ENCODE data around the gene LITAF. TPM values are rescaled to one million over a fixed set of nuclear protein-coding genes. Genes with fewer than 3 reads are reported as not detected.

The LITAF gene
- total and polyA plus RNA-seq, 2 of the 4 experiments (the other 2 are of a cell fraction): 113 to 206 TPM

DNA sequence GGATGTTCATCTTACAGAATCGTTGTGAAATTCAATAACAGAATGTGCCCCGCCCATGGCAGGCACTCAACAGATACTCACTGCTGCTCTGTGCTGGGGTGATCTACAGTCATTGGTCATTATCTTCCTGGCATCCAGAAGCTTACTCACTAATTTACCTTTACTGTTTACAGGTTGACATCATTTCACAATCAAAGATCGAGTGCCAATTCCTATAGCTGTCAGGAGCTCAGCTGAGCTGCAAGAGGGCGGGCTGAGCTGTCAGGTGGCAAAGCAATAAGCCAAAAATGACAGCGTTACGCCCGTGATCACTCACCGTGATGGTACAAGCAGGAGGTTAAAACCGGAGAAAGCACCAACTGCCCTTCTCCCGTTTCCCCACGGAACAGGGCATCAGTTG is 51.2 kb downstream of the LITAF start:
- H2BK120ac ChIP-seq (ENCODE audit: low read depth, low read length): no peak overlapping the region
- H3K56ac ChIP-seq (ENCODE audit: extremely low read depth, insufficient read depth, low read length): no peak overlapping the region
- no peak overlapping the region for H4K8ac ChIP-seq (ENCODE audit: low read depth in 2 of 2, low read length in 2 of 2)
- DNase-seq (no peak), ATAC-seq (ENCODE audit: low read depth) (no peak)
- TF ChIP-seq CEBPB (IDR thresholded peaks at IDR 0.05; ENCODE audit: low read depth, low read length) (peak; percentile 19; the same call in 1 of the 2 replicates), POLR2A (IDR thresholded peaks at IDR 0.05; ENCODE audit: low read depth, low read length) (no peak)
- H4K20me1 ChIP-seq (ENCODE audit: insufficient read depth, low read length): no peaks in the 10 kb centered on the region
- no peak overlapping the region for H4K5ac ChIP-seq (ENCODE audit: low read depth, low read length)
- no peak overlapping the region for H2BK5ac ChIP-seq (ENCODE audit: low read depth, low read length, poor library complexity, severe bottlenecking)
- H3K9me3 ChIP-seq (ENCODE audit: control insufficient read depth, insufficient read depth, low read length): no peaks in the 10 kb centered on the region
- no TSS peak for BruUV-seq (replicated peaks)
- H3K23ac ChIP-seq (ENCODE audit: low read depth, low read length): no peak overlapping the region
- H4K91ac ChIP-seq (ENCODE audit: insufficient read depth, low read depth, low read length): no peak overlapping the region
- no peaks in the 10 kb centered on the region for H3K36me3 ChIP-seq (ENCODE audit: control insufficient read depth, insufficient read depth, low read length)
- no peaks in the 10 kb centered on the region for H3K79me1 ChIP-seq (ENCODE audit: low read depth in 1 of 2, low read length in 2 of 2)
- WGBS, 2 experiments (ENCODE audit: extremely low coverage in 2 of 2, insufficient read length in 1 of 2): 85% methylated on average over 9 of the region's 11 CpGs; no CpG with 5 or more reads in 1 of the 2 experiments
- peak overlapping the region; percentile 23; the same call in 1 of the 2 replicates for H2AK5ac ChIP-seq (ENCODE audit: low read depth, low read length)
- no peak overlapping the region for H3K9ac ChIP-seq (ENCODE audit: low read depth, low read length)
- H2BK20ac ChIP-seq (ENCODE audit: low read depth, low read length): no peak overlapping the region
- H2AK9ac ChIP-seq (replicated peaks; ENCODE audit: low read depth, low read length, poor library complexity): no peak overlapping the region
- no peak overlapping the region for H3K27ac ChIP-seq (ENCODE audit: insufficient read depth, low read length)
- H3K9me1 ChIP-seq (ENCODE audit: insufficient read depth, low read length): no peaks in the 10 kb centered on the region
- peaks cover 5% of the 10 kb centered on the region; the same call in 1 of the 2 replicates for H3K4me1 ChIP-seq (ENCODE audit: control insufficient read depth, insufficient read depth, low read length)
- intact Hi-C loops (cut with micrococcal nuclease) (no loop called here), in situ Hi-C loops (cut with MboI; ENCODE audit: low sequenced_read_pairs) (loop anchor here (25.0 kb wide), 1 partner anchor 573 kb away; no protein-coding TSS in a partner anchor), dilution Hi-C loops (cut with HindIII; ENCODE audit: low sequenced_read_pairs, unreplicated experiment) (no loop called here)
- H3K27me3 ChIP-seq (ENCODE audit: control insufficient read depth, insufficient read depth, low read length): no peaks in the 10 kb centered on the region
- no peak overlapping the region for H3K14ac ChIP-seq (replicated peaks; ENCODE audit: low read depth, low read length)
- POLR2A ChIA-PET (ENCODE audit: unreplicated experiment): no interaction called here
- no peak overlapping the region for H3K4me3 ChIP-seq (ENCODE audit: insufficient read depth, low read depth, low read length)
- no peak overlapping the region for H3K18ac ChIP-seq (ENCODE audit: low read depth, low read length)
- no peak overlapping the region for H3K4me2 ChIP-seq (ENCODE audit: low read depth, low read length)
- CTCF ChIA-PET: interaction anchor here (1.5 kb wide), 1 partner anchor 105 kb away, joined by 7 read pairs; no protein-coding TSS in a partner anchor
- H2AFZ ChIP-seq (replicated peaks; ENCODE audit: low read length, poor library complexity): no peak overlapping the region
- 0 out of 2 replicates have a peak overlapping the region, but pooled peaks have one; percentile 21 for H3K4ac ChIP-seq (ENCODE audit: low read depth, low read length)
- no peak overlapping the region for H2BK15ac ChIP-seq (ENCODE audit: low read depth, low read length)
